Suppressor macrophage treated with lipopolysaccharide for 1 hour (primary cell): ENCODE measurements around the gene ARL4C.
A peak's percentile ranks its signal among the peaks of the same experiment; 100 is the strongest.

ENCODE experiments used
- DNase-seq, 3 donors: peaks; one replicate each; pipeline ENCODE4 v3.0.0-alpha.2; 2020 to 2022

ARL4C gene

GRCh38 chr2:234496835-234497593 is at the start of gene ARL4C:
Gene ARL4C, minus strand, starts transcription at chr2:234497081. Its CDS starts 495 bp downstream, at chr2:234496586.
- peak; percentile 71 to 88 (median 81) for DNase-seq

GRCh38 chr2:234544659-234545611 is 48.1 kb upstream of the ARL4C start:
- DNase-seq, result peak; percentile 58 to 81 (median 69)

- DNase-seq, result no peak
These were observed 45.9 kb upstream of the ARL4C start for GRCh38 chr2:234542742-234543141.

- DNase-seq, result no peak
These were observed 41.0 kb upstream of the ARL4C start for GRCh38 chr2:234537929-234538328.

GRCh38 chr2:234536178-234536965 is 39.5 kb upstream of the ARL4C start:
- no peak for DNase-seq

- DNase-seq, result no peak
These were observed 38.6 kb upstream of the ARL4C start for GRCh38 chr2:234535464-234535863.

- DNase-seq, result no peak
These were observed 37.6 kb upstream of the ARL4C start for GRCh38 chr2:234534515-234534914.

- DNase-seq, result no peak
These were observed 36.7 kb upstream of the ARL4C start for GRCh38 chr2:234533626-234534025.

GRCh38 chr2:234528410-234529148 is 31.7 kb upstream of the ARL4C start:
- no peak for DNase-seq

GRCh38 chr2:234526711-234527110 is 29.8 kb upstream of the ARL4C start:
- DNase-seq, result no peak

GRCh38 chr2:234521536-234521935 is 24.7 kb upstream of the ARL4C start:
- no peak for DNase-seq

GRCh38 chr2:234518986-234519642 is 22.2 kb upstream of the ARL4C start:
- DNase-seq, result no peak

GRCh38 chr2:234517971-234518370 is 21.1 kb upstream of the ARL4C start:
- no peak for DNase-seq

GRCh38 chr2:234514873-234515638 is 18.2 kb upstream of the ARL4C start:
- no peak for DNase-seq

- no peak for DNase-seq
These were observed 17.2 kb upstream of the ARL4C start for GRCh38 chr2:234514099-234514498.

GRCh38 chr2:234512884-234513669 is 16.2 kb upstream of the ARL4C start:
- no peak for DNase-seq

- DNase-seq, result no peak
These were observed 6.0 kb upstream of the ARL4C start for GRCh38 chr2:234502919-234503285.

- DNase-seq, result no peak
These were observed 5.5 kb upstream of the ARL4C start for GRCh38 chr2:234502285-234502918.

GRCh38 chr2:234500394-234501006 is 3.6 kb upstream of the ARL4C start:
- peak; percentile 75 to 82 (median 76) for DNase-seq
